H54 (cell line): ENCODE data around the gene WFS1.

Experiments
- DNase-seq: peaks from one replicate; pipeline ENCODE4 v3.0.0; 2011; ENCODE audit warnings: low spot score, mixed read lengths; ENCODE audit not compliant: insufficient read length
- FAIRE-seq: peaks from 3 replicates; lab custom pipeline; 2011; peaks lifted over from hg19 to GRCh38; lab: Jason Lieb, UNC
- POLR2A ChIP-seq: IDR thresholded peaks from 2 replicates; pipeline ENCODE4 v1.6.1; 2011; ENCODE audit warnings: low read depth, mild to moderate bottlenecking, low read length

Gene WFS1

DNA sequence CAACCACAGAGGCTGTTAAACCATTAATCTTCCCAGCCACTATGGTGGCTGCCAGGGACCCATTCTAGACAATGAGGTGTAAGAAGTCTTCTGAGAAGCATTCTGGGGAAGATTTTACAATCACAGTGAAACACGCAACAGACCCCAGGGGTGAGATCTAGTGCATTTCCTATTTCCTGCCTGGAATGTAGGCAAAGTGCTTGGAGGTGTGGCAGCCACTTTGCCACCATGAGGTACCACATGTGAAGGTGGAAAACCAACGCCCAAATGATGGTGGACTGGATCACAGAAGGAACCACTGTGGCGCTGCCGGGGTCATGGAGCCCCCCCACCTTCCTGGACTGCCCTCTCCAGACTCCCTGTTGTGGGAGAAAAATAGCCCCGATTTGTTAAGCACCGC, 61.8 kb downstream of the WFS1 start:
- no peak for DNase-seq
- TF ChIP-seq POLR2A, result no peak
- FAIRE-seq, result no peak

DNA sequence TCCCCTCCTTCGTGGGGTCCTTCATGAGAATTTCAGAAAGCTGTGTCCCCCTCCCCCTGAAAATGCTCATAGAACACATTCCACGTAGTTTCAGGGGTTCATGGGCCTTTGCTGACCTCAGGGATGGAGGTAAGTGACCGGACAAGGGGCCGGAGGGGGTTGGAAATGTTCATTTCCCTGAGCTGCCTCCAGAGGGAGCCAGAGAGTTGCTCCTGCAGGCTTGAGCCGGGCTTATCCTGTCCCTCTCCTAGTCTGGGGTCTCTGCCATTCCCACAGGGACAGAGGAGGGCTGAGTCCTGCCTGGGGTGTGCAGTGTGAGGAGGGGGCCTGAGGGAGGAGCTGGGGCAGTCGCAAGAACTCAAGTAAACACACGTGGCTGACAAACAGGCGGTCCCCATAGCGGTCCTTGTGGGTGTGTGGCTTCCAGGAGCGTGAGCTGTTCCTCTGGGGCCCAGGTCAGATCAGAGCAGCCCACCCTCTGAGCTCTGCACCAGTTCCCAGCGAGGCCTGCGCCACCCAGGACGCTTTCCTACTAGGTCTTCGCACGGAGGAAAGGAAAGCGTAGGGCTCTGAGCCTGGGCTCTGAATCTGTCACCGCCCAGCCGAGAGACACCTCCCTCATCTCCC, 62.5 kb downstream of the WFS1 start:
- no peak for FAIRE-seq
- no peak for TF ChIP-seq POLR2A
- peak; percentile 74 for DNase-seq

DNA sequence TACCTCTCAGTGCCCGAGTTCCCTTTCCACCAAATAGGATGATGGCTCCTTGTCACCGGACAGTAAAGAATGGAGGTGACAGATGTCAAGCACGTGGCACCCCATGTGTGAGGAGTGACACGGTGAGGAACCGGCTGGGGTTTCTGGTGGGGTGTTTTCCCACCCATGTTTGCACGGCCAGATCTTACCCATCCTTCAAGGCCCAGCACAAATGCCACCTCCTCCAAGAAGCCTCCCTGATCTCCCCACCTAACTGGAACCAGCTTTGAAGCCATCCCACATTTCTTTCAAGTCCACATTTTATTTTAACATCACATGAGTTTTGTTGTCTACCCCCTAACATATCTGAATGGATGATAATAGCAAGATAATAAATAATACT, 63.0 kb downstream of the WFS1 start:
- DNase-seq (no peak), FAIRE-seq (no peak)
- TF ChIP-seq POLR2A, result no peak

DNA sequence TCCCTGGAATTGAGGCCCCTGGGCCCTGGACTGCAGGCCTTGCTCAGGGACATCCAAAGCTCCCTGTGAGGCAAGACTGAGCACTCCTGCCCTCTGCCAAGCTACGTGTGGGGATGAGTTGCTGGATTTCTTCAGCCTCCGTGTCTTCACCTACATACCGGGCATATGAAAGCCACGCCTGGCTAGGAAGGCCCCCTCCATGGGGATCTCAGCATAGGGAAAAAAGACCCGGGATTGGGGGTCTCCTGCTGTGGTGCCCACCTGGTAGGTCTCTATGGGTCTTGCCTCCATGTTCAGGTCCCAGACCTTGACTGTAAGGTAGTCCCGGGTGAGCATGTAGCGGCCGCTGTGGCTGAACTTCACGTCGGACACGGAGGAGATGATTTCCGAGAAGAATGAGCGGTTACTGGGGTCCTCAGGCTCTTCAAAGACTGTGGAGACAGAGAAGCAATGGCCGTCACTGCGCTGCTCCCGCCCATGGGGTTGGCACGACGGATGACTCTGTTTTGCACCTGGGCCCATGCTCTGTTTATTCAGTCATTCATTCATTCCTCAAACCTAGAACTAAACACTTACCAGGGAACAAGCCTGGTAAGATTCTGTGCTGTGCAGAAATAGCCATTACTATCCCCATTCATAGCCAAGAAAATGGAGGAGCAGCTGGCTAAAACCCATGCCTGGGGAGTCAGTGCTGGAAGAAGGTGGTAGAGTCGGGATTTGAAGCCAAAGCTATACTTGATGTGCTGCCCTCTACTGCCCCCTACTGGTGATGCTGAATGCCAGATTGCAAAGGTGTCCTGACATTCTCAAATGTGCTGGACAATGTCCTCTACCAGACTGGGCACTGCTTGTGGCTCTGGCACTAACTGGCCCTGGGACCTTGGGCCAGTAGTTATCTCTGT, 63.9 kb downstream of the WFS1 start:
- DNase-seq (no peak), FAIRE-seq (no peak)
- TF ChIP-seq POLR2A, result no peak

DNA sequence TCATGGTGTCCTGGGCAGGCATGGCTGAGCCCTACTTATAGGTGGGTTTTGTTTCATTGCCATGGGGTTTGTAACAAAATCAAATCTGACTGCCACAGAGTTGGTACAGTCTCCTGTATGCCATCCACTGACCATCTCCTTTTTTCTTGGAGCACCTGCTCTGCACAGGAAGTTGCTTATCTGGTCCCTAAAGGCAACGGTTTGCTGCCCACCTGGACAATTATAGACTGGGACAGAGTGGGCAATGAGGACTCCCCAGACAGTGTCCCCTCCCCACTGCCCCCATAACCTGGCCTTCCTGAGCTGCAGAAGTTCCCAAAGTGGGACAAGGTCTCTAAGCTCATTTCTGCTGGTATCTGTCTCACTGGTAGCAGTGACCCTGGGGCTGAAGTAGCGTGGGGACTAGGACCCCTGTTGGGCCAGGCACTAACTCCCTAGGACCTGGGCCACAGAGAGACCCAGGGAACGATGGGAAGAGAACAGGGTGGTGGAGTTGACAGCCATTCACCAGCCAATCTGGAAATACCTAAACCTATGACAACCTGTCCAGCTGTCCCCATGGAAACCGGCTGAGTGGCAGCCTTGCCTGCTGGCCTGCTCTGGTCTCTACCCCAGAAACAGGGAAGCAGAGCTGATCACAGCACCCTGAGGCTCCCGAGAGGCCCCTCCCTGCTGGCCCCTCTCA, 64.7 kb downstream of the WFS1 start:
- TF ChIP-seq POLR2A, result no peak
- FAIRE-seq (no peak), DNase-seq (no peak)

DNA sequence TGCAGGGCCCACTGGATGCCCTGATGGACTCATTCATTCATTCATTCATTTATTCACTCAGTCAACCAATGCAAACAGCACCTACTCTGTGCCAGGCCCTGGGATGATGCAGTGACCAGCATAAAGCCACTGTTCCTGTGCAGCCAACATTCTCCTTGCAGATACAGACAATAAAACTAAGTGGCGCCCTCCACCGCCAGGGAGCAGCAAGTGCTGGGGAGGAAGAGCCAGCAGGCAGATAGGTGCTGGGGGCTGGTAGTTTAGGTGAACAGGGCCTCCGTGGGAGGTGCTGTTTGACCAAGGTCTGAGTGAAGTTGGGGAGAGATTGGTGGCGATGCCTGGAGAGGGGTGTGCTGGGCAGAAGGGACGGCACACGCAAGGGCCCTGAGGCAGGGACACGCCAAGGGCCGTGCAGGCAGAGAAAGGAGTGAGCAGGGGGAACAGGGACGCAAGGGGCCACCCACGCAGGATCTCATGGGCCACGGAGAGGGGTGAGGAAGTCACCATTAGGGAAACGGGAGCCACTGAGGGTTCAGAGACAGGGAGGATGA, 65.5 kb downstream of the WFS1 start:
- FAIRE-seq (no peak), DNase-seq (no peak)
- no peak for TF ChIP-seq POLR2A

DNA sequence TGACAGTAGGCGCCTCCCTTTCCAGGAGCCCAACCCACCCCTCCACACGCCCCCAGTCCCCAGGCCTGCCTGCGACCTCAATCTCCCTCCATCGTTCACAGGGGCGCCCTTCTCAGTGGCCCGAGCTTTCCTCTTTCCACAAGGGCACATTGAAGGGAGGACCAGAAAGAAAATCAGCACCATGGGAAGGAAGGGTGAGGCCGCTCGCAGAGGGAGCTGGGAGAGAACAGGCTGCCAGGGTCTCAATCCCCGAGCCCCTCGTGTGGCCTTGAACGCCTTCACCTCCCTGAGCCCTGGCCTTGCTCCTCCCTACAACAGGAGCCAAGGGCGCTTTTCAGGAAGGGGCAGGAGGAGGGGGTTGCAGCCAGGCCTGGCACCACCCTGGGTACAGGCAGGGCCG, 66.5 kb downstream of the WFS1 start:
- FAIRE-seq, result no peak
- TF ChIP-seq POLR2A, result no peak
- DNase-seq, result no peak

DNA sequence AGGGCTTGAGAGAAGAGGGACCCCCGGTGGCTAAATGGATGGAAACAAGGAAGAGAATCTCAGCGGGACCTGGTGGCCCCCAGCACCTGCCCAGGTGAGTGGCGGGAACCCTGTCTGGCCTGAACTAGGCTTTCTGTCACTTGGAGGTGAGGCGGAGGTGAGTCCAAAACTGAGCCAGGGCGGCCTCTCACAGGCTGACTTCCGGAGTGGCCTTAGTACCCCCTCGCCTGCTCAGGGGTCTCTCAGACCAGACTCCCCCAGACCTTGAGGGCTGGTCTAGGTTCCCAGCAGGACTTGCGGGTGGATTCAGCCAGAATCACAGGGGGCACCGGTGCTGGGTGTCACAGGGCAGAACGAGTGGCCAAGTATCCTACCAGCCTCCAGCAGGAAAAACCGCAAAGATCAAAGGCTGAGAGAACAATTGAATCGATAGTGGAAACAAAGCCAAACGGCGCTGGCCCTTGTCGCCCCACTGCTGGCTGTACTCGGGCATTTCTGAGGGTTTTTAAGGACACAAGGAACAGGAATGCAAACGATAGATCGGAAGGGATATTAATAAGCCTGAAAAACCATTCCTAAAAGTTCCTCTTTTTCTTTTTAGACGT, 67.8 kb downstream of the WFS1 start:
- DNase-seq, result no peak
- FAIRE-seq, result no peak
- no peak for TF ChIP-seq POLR2A

DNA sequence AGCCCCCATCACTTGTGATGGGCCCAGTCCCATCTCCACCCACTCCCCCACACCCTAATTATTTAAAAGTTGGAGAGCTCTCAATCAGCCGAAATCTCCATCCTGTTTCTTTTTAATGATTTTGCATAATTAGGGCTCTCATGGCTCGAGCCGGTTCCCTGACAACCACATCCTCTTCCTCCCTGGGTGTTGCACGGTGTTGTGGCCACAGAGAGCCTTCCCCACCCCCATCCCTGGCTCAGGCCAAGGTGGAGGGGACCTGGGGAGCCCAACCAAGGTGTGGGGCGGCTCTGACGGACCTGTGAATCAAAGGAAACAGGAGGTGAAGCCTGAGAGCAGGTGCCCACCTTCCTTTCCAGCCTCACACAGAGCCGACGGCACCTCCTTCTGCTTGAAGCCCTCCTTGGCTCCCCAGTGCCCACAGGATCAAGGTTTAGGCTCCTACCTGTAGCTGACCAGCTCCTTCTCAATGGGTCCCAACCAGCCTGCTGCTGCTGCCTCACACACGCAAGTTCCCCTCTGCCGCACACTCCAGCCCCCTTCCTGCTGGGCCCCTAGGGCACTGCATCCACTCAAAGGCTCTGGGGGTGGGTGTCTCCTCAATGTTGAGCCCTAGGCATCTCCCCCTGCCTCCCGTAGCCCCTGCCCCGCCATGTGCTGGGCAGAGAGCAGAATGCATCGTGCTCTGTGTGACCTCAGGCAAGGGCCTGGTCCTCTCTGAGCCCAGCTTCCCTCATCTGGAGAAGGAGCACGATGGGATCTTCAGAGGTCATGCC, 68.7 kb downstream of the WFS1 start:
- TF ChIP-seq POLR2A, result no peak
- DNase-seq, result no peak
- no peak for FAIRE-seq

DNA sequence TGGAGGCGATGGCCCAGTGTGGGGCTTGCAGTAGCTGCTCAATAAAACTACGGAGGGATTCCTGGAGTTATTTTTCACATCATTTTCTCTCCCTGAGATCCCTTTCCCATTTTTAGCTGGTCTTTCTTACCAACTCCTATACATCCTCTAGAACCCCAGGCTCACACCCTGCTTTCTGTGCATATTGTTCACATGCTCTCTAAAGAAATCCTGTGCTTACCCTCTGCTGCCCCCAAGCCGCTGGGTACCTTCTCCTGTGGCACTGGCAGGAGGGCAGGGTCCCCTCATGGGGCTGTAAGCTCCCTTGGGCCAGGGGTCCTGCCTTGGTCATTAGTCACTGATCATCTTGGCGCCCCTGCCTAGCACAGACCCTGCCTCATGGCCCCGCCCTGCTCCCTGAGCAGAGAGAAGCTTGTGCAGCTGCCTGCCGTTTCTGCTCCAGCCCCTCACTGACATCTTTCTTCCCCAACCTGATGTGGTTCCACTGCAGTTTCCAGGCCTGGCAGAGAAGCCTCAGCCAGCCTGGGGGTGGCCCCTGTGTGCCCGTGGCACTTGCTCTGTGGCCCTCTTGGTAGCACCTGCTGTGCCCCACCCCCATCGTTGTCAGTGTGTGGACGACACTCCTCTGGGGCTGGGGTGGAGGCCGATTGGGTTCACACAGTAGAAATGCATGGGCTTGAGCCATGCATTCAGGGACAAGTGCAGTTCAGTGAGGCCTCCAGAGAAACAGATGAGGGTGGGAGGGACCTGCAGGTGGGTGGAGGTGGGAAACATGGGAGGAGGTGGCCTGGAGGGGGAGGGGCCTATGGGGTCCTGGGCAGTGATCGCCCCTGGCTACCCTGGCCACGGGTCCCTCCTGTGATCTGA, 69.5 kb downstream of the WFS1 start:
- TF ChIP-seq POLR2A, result no peak
- no peak for DNase-seq
- FAIRE-seq, result no peak

DNA sequence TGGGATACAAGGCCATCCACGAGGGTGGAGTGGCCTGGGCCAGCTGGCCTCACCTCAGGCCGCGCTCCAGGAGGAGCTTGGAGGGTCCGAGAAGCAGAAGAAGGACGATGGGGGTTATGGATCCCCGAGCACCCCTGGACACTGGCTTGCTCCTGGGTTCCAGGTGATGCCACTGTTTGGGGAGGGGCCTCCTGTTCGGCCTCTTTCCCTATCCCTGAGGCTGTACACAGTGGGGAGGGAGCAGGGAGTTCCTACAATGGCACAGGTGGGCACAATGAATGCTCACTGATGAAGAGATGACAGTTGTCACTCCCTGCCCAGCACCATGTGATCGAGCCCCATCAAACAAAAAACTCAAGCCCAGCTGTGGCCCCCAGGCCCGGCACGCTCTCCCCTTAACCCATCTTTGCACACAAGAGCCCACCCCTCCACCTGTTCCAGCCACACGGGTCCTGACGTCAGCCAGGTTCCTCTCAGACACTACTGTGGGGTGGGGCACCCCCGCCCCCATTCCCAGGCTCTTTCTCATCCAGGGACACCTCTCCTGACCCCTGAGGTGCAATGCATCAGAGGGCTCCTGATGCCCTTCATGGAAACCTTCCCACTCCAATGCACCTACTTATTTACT, 70.3 kb downstream of the WFS1 start:
- no peak for FAIRE-seq
- no peak for TF ChIP-seq POLR2A
- DNase-seq, result no peak
